Astrocyte (in vitro differentiated cells and primary cell): ENCODE results near the gene CDC25C. TPM values are rescaled to one million over a fixed set of nuclear protein-coding genes. Genes with fewer than 3 reads are reported as not detected.
"Not testable (repeated sequence)": the region's sequence is repeated elsewhere in the genome, so short reads cannot be mapped to it uniquely, and the experiment has no call there.

Source experiments
- DNase-seq: peaks from one replicate; pipeline ENCODE4 v3.0.0-alpha.2; 2010; ENCODE audit warnings: low read depth
- FAIRE-seq: peaks from 2 replicates; lab custom pipeline; 2011; peaks lifted over from hg19 to GRCh38; lab: Jason Lieb, UNC
- H2AFZ ChIP-seq: 2 replicates; pipeline ENCODE4 v1.6.0; 2012; ENCODE audit warnings: low read depth, low read length, inconsistent platforms
- H3K27ac ChIP-seq: 2 replicates; pipeline ENCODE4 v1.5.1; 2011; ENCODE audit warnings: low read depth, low read length, inconsistent platforms
- H3K27me3 ChIP-seq: 2 replicates; pipeline ENCODE4 v1.6.0; 2011; ENCODE audit warnings: low read length, inconsistent platforms; ENCODE audit not compliant: insufficient read depth
- H3K36me3 ChIP-seq: 2 replicates; pipeline ENCODE4 v1.5.1; 2011; ENCODE audit warnings: low read length, inconsistent platforms; ENCODE audit not compliant: insufficient read depth
- H3K4me1 ChIP-seq: 2 replicates; pipeline ENCODE4 v1.5.1; 2011; ENCODE audit warnings: low read length, inconsistent platforms; ENCODE audit not compliant: insufficient read depth
- H3K4me2 ChIP-seq: 2 replicates; pipeline ENCODE4 v1.6.0; 2012; ENCODE audit warnings: low read length, inconsistent platforms
- H3K4me3 ChIP-seq: 2 replicates; pipeline ENCODE4 v1.5.1; 2011; ENCODE audit warnings: low read depth, mild to moderate bottlenecking, low read length, inconsistent platforms; ENCODE audit not compliant: insufficient read depth
- H3K79me2 ChIP-seq: 2 replicates; pipeline ENCODE4 v1.6.0; 2012; ENCODE audit warnings: mild to moderate bottlenecking, low read length, inconsistent platforms; ENCODE audit not compliant: insufficient read depth
- H3K9ac ChIP-seq: 2 replicates; pipeline ENCODE4 v1.6.0; 2012; ENCODE audit warnings: mild to moderate bottlenecking, low read length, inconsistent platforms
- H3K9me3 ChIP-seq: 2 replicates; pipeline ENCODE4 v1.5.1; 2012; ENCODE audit warnings: low read depth, mild to moderate bottlenecking, low read length, inconsistent platforms; ENCODE audit not compliant: insufficient read depth
- H4K20me1 ChIP-seq: 2 replicates; pipeline ENCODE4 v1.6.0; 2012; ENCODE audit warnings: low read length, inconsistent platforms; ENCODE audit not compliant: insufficient read depth
- H3K27ac Mint-ChIP-seq: one replicate; pipeline ENCODE4 v1.8.0; 2021; ENCODE audit warnings: mild to moderate bottlenecking, mixed read lengths; ENCODE audit not compliant: unreplicated experiment
- H3K27me3 Mint-ChIP-seq: one replicate; pipeline ENCODE4 v1.8.0; 2021; ENCODE audit warnings: low read depth, mixed read lengths; ENCODE audit not compliant: unreplicated experiment
- H3K36me3 Mint-ChIP-seq: one replicate; pipeline ENCODE4 v1.8.0; 2021; ENCODE audit warnings: low read depth, mixed read lengths; ENCODE audit not compliant: unreplicated experiment
- H3K4me1 Mint-ChIP-seq: one replicate; pipeline ENCODE4 v1.8.0; 2021; ENCODE audit warnings: low read depth, mixed read lengths; ENCODE audit not compliant: unreplicated experiment
- H3K4me3 Mint-ChIP-seq: one replicate; pipeline ENCODE4 v1.8.0; 2021; ENCODE audit warnings: mild to moderate bottlenecking, moderate library complexity, mixed read lengths; ENCODE audit not compliant: unreplicated experiment
- H3K9me3 Mint-ChIP-seq: one replicate; pipeline ENCODE4 v1.8.0; 2021; ENCODE audit warnings: mild to moderate bottlenecking, mixed read lengths; ENCODE audit not compliant: unreplicated experiment
- EZH2 ChIP-seq: IDR thresholded peaks from 2 replicates; pipeline ENCODE4 v1.6.1; 2012; ENCODE audit warnings: mild to moderate bottlenecking, low read length, inconsistent platforms; ENCODE audit not compliant: insufficient read depth
- total RNA-seq: library from RNA; stranded (reverse); gene quantifications from 2 replicates; pipeline ENCODE4 v1.2.1, GENCODE V29; 2021
- TF ChIP-seq, protein P1 (sequence below): IDR thresholded peaks from 2 replicates; pipeline ENCODE4 v1.5.1; 2011; ENCODE audit warnings: low read depth, mild to moderate bottlenecking, inconsistent platforms, low read length, moderate library complexity; ENCODE audit not compliant: insufficient read depth

The CDC25C gene
- total RNA-seq, 1 donor from 2014 or later = 1.6 TPM

DNA sequence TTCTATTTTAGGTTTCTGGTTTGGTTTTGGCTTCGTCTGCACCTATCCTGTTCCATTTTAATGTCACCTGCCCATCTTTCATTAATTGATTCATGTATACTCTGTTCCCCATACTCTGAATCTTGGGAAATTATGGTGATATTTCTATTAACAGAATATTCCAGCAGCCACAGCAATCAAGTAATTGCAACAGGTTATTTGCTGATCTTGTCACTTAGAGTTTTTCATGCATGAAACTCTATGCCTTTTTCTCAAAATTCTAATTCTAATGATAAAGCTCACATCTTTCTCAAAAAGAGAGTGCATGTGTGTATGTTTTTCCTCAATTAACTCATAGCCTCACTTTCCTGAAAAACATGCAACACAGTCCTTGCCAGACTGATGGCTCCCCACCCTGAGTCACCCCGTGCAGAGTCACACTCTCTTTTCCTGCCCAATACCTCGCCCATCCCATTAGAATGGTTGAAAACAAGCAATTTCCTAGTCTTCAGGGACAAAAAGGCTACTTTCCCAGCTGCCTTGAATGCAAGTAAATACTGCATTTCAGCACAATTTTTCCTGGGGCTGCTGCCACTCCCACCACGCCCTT lies 72.8 kb downstream of the CDC25C start:
- no peak overlapping the region for H3K4me3 ChIP-seq
- peaks cover 4% of the 10 kb centered on the region for H3K27me3 ChIP-seq
- H3K9ac ChIP-seq = no peak overlapping the region
- H3K27me3 Mint-ChIP-seq = peaks cover 3% of the 10 kb centered on the region
- H3K4me2 ChIP-seq = no peak overlapping the region
- no peaks in the 10 kb centered on the region for H4K20me1 ChIP-seq
- H3K9me3 ChIP-seq = no peaks in the 10 kb centered on the region
- H3K4me3 Mint-ChIP-seq = no peak overlapping the region
- DNase-seq (no peak), FAIRE-seq (no peak)
- H2AFZ ChIP-seq = no peak overlapping the region
- H3K27ac Mint-ChIP-seq = no peak overlapping the region
- H3K4me1 Mint-ChIP-seq = no peaks in the 10 kb centered on the region
- no peaks in the 10 kb centered on the region for H3K79me2 ChIP-seq
- H3K4me1 ChIP-seq = no peaks in the 10 kb centered on the region
- H3K27ac ChIP-seq = no peak overlapping the region
- no peaks in the 10 kb centered on the region for H3K9me3 Mint-ChIP-seq
- H3K36me3 Mint-ChIP-seq = no peaks in the 10 kb centered on the region
- no peaks in the 10 kb centered on the region for H3K36me3 ChIP-seq
- TF ChIP-seq, protein P1, sequence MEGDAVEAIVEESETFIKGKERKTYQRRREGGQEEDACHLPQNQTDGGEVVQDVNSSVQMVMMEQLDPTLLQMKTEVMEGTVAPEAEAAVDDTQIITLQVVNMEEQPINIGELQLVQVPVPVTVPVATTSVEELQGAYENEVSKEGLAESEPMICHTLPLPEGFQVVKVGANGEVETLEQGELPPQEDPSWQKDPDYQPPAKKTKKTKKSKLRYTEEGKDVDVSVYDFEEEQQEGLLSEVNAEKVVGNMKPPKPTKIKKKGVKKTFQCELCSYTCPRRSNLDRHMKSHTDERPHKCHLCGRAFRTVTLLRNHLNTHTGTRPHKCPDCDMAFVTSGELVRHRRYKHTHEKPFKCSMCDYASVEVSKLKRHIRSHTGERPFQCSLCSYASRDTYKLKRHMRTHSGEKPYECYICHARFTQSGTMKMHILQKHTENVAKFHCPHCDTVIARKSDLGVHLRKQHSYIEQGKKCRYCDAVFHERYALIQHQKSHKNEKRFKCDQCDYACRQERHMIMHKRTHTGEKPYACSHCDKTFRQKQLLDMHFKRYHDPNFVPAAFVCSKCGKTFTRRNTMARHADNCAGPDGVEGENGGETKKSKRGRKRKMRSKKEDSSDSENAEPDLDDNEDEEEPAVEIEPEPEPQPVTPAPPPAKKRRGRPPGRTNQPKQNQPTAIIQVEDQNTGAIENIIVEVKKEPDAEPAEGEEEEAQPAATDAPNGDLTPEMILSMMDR = no peak
- no peak for TF ChIP-seq EZH2

DNA sequence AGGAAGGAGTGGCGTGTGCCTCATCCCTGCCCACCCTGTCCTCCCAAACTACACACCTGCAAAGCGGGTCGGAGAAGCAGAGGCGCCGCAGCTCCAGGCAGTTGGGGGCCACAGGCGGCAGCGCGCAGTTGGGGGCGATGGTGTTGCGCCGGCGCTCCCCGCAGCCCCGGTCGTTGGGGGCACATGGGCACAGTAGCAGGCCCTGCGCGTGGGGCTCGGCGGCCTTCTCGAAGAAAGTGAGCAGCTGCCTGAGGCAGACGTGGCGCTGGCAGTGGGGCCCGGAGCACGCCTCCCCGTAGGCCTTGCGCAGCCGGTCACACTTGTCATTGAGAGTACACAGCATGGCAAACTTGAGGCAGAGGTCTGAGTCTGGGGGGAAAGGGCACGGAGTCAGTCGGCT lies 74.0 kb downstream of the CDC25C start:
- Histone ChIP-seq H3K9me3 (no peaks in the 10 kb centered on the region), H3K27me3 (peaks cover 4% of the 10 kb centered on the region), H2AFZ (no peak overlapping the region), H3K27ac (no peak overlapping the region), H3K4me1 (no peaks in the 10 kb centered on the region), H4K20me1 (no peaks in the 10 kb centered on the region), H3K36me3 (no peaks in the 10 kb centered on the region), H3K9ac (no peak overlapping the region), H3K4me3 (no peak overlapping the region), H3K79me2 (no peaks in the 10 kb centered on the region), H3K4me2 (no peak overlapping the region)
- H3K9me3 Mint-ChIP-seq = no peaks in the 10 kb centered on the region
- no peak overlapping the region for H3K27ac Mint-ChIP-seq
- no peaks in the 10 kb centered on the region for H3K36me3 Mint-ChIP-seq
- FAIRE-seq = no peak
- no peak for TF ChIP-seq EZH2
- H3K4me3 Mint-ChIP-seq = no peak overlapping the region
- no peak for DNase-seq
- no peaks in the 10 kb centered on the region for H3K4me1 Mint-ChIP-seq
- peaks cover 3% of the 10 kb centered on the region for H3K27me3 Mint-ChIP-seq

- Histone ChIP-seq H2AFZ (no peak overlapping the region), H3K4me1 (no peaks in the 10 kb centered on the region), H3K4me2 (no peak overlapping the region), H3K9ac (no peak overlapping the region), H4K20me1 (no peaks in the 10 kb centered on the region), H3K4me3 (no peak overlapping the region), H3K36me3 (no peaks in the 10 kb centered on the region), H3K27me3 (peaks cover 7% of the 10 kb centered on the region), H3K79me2 (no peaks in the 10 kb centered on the region), H3K9me3 (no peaks in the 10 kb centered on the region), H3K27ac (no peak overlapping the region)
- H3K36me3 Mint-ChIP-seq = no peaks in the 10 kb centered on the region
- no peak for FAIRE-seq
- TF ChIP-seq, protein P1 = no peak
- TF ChIP-seq EZH2 = no peak
- H3K27ac Mint-ChIP-seq = no peak overlapping the region
- no peak overlapping the region for H3K4me3 Mint-ChIP-seq
- H3K4me1 Mint-ChIP-seq = no peaks in the 10 kb centered on the region
- no peaks in the 10 kb centered on the region for H3K9me3 Mint-ChIP-seq
- H3K27me3 Mint-ChIP-seq = peaks cover 9% of the 10 kb centered on the region
- DNase-seq = no peak
These were observed 78.7 kb downstream of the CDC25C start for GRCh38 chr5:138252944-138253343.

DNA sequence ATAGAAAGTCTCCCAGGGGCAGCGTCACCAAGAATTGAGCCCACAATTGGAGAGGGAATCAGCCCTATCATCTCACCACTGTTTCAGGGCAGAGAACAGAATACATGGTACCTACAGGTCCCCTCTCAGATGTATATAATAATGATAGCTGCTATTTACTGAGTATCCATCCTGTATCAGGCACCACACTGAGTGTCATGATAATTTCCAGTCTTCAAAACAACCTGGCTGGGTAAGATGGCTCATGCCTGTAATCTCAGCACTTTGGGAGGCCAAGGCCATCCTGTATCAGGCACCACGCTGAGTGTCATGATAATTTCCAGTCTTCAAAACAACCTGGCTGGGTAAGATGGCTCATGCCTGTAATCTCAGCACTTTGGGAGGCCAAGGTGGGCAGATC lies 83.8 kb downstream of the CDC25C start:
- H3K9me3 ChIP-seq, H3K27me3 Mint-ChIP-seq, H3K79me2 ChIP-seq, H3K27ac ChIP-seq, DNase-seq, H3K4me3 ChIP-seq, H3K9me3 Mint-ChIP-seq, H3K4me3 Mint-ChIP-seq, H3K4me1 ChIP-seq, H4K20me1 ChIP-seq, H3K9ac ChIP-seq, H3K36me3 Mint-ChIP-seq, H3K36me3 ChIP-seq, H3K4me1 Mint-ChIP-seq, FAIRE-seq, H3K27ac Mint-ChIP-seq, H3K4me2 ChIP-seq, H2AFZ ChIP-seq: not testable (repeated sequence)
- peaks cover 17% of the 10 kb centered on the region for H3K27me3 ChIP-seq
